Keratinocyte (primary cell): ENCODE measurements around the gene ITGA7. TPM values are rescaled to one million over a fixed set of nuclear protein-coding genes. Genes with fewer than 3 reads are reported as not detected.

Source experiments
- DNase-seq: peaks from one replicate; pipeline ENCODE4 v3.0.0-alpha.2; 2011; ENCODE audit warnings: low read depth, missing footprints, low spot score
- FAIRE-seq: peaks from 2 replicates; lab custom pipeline; 2011; peaks lifted over from hg19 to GRCh38; lab: Jason Lieb, UNC
- H2AFZ ChIP-seq: 2 replicates; pipeline ENCODE4 v1.6.0; 2012; ENCODE audit warnings: low read length, control low read depth, inconsistent platforms; ENCODE audit not compliant: control insufficient read depth
- H3K27ac ChIP-seq: 2 replicates; pipeline ENCODE4 v1.5.1; 2011; ENCODE audit warnings: low read length; ENCODE audit not compliant: control insufficient read depth, insufficient read depth
- H3K27me3 ChIP-seq: 3 replicates; pipeline ENCODE4 v1.6.0; 2011; ENCODE audit warnings: low read length; ENCODE audit not compliant: control insufficient read depth, insufficient read depth; ENCODE audit errors: extremely low read depth
- H3K36me3 ChIP-seq, 2 experiments: 2 replicates in 1 of 2; 3 replicates in 1 of 2; pipeline ENCODE4 v1.5.1; 2011; ENCODE audit warnings: low read length in 2 of 2, mild to moderate bottlenecking in 1 of 2; ENCODE audit not compliant: control insufficient read depth in 2 of 2, insufficient read depth in 2 of 2; ENCODE audit errors: extremely low read depth in 1 of 2
- H3K4me1 ChIP-seq: 3 replicates; pipeline ENCODE4 v1.5.1; 2011; ENCODE audit warnings: low read length; ENCODE audit not compliant: control insufficient read depth, insufficient read depth; ENCODE audit errors: extremely low read depth
- H3K4me2 ChIP-seq: 3 replicates; pipeline ENCODE4 v1.6.0; 2011; ENCODE audit warnings: low read depth, low read length; ENCODE audit not compliant: control insufficient read depth, insufficient read depth; ENCODE audit errors: extremely low read depth
- H3K4me3 ChIP-seq, 3 experiments: fragments of 200-600 bp in 1 of 3; sonication (generic) in 1 of 3; 2 replicates in 2 of 3; 3 replicates in 1 of 3; pipeline ENCODE4 v1.5.1; 2011 to 2016; ENCODE audit warnings: low read length in 3 of 3, mild to moderate bottlenecking in 3 of 3, control low read depth in 2 of 3, inconsistent platforms in 1 of 3, low read depth in 1 of 3, mixed read lengths in 1 of 3, mixed run types in 1 of 3, moderate library complexity in 1 of 3; ENCODE audit not compliant: control insufficient read depth in 2 of 3, insufficient read depth in 2 of 3; ENCODE audit errors: extremely low read depth in 1 of 3
- H3K79me2 ChIP-seq: 2 replicates; pipeline ENCODE4 v1.6.0; 2012; ENCODE audit warnings: low read length; ENCODE audit not compliant: control insufficient read depth, insufficient read depth
- H3K9ac ChIP-seq: 3 replicates; pipeline ENCODE4 v1.6.0; 2011; ENCODE audit warnings: low read length; ENCODE audit not compliant: control insufficient read depth, insufficient read depth; ENCODE audit errors: extremely low read depth
- H3K9me1 ChIP-seq: 3 replicates; pipeline ENCODE4 v1.6.0; 2011; ENCODE audit warnings: low read length; ENCODE audit not compliant: control insufficient read depth, insufficient read depth; ENCODE audit errors: extremely low read depth
- H3K9me3 ChIP-seq: 2 replicates; pipeline ENCODE4 v1.5.1; 2012; ENCODE audit warnings: low read depth, low read length; ENCODE audit not compliant: control insufficient read depth
- H4K20me1 ChIP-seq: 3 replicates; pipeline ENCODE4 v1.6.0; 2011; ENCODE audit warnings: low read length; ENCODE audit not compliant: control insufficient read depth, insufficient read depth; ENCODE audit errors: extremely low read depth
- EZH2 ChIP-seq: IDR thresholded peaks from one replicate; pipeline ENCODE4 v1.6.1; 2012; ENCODE audit warnings: inconsistent platforms, mild to moderate bottlenecking, low read length, moderate library complexity
- dilution Hi-C: fragments of 300-500 bp; cut with MboI; formaldehyde crosslinking; loops from one replicate; pipeline ENCODE4 v1.7.0; 2020; ENCODE audit warnings: low sequenced_read_pairs; ENCODE audit not compliant: extremely low pct_ligation_motif_present
- polyA plus RNA-seq, 5 experiments: library from polyadenylated mRNA; depleted of rRNA in 3 of 5; stranded (reverse) in 3 of 5; stranded (forward) in 1 of 5; unstranded in 1 of 5; fragments of >200 nt; gene quantifications; 1 replicate in 1 of 5; 2 replicates in 3 of 5; 3 replicates in 1 of 5; pipeline versions ENCODE4 v1.2.1 to v1.2.3, GENCODE V29; 2011 to 2012; ENCODE audit warnings: missing spikeins in 2 of 5, low read depth in 1 of 5, low replicate concordance in 1 of 5
- TF ChIP-seq, protein P1 (sequence below), 3 experiments: IDR thresholded peaks in 1 of 3; conservative IDR thresholded peaks in 1 of 3; optimal IDR thresholded peaks in 1 of 3; 2 replicates in 2 of 3; 3 replicates in 1 of 3; pipeline versions ENCODE3 to v1.5.1; 2011; ENCODE audit warnings: low read length in 3 of 3, mild to moderate bottlenecking in 3 of 3, moderate library complexity in 2 of 3, control low read depth in 1 of 3, inconsistent platforms in 1 of 3; ENCODE audit not compliant: insufficient read depth in 2 of 3; ENCODE audit errors: extremely low read depth in 1 of 3

ITGA7 gene
- polyA plus RNA-seq, 1 donor (not counting 4 experiments of a cell fraction or from before 2014, with no cell fraction given), result 0.04 TPM

DNA sequence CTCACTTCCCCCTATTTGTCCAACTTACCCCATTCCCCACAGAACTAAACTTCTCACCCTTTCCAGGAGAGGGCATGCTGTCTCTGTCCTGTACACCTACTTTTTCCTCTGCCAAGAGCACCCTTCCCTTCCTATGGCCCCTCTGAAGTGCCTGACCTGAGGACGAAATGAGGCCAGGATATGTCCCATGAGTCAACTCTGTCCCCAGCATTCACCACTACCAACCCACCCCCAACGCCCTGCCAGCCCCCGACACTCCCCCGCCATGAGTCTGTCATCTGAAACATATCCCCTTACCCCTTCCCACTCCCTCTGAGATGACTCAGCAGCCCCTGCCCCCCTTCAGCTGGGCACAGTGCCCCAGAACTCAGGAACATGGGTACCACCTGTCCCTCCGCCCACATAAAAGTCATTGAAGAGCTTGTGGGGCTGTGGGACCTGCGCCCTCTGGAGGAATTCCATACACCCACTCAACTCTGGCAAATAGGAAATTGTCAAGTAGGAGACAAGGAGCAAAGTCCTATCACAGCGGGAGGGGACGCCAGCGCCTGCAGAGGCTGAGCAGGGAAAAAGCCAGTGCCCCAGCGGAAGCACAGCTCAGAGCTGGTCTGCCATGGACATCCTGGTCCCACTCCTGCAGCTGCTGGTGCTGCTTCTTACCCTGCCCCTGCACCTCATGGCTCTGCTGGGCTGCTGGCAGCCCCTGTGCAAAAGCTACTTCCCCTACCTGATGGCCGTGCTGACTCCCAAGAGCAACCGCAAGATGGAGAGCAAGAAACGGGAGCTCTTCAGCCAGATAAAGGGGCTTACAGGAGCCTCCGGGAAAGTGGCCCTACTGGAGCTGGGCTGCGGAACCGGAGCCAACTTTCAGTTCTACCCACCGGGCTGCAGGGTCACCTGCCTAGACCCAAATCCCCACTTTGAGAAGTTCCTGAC, 26.3 kb downstream of the ITGA7 start:
- DNase-seq, result no peak
- no peak overlapping the region for H3K9ac ChIP-seq
- dilution Hi-C loops, result no loop called here
- no peak for TF ChIP-seq EZH2
- TF ChIP-seq, protein P1, sequence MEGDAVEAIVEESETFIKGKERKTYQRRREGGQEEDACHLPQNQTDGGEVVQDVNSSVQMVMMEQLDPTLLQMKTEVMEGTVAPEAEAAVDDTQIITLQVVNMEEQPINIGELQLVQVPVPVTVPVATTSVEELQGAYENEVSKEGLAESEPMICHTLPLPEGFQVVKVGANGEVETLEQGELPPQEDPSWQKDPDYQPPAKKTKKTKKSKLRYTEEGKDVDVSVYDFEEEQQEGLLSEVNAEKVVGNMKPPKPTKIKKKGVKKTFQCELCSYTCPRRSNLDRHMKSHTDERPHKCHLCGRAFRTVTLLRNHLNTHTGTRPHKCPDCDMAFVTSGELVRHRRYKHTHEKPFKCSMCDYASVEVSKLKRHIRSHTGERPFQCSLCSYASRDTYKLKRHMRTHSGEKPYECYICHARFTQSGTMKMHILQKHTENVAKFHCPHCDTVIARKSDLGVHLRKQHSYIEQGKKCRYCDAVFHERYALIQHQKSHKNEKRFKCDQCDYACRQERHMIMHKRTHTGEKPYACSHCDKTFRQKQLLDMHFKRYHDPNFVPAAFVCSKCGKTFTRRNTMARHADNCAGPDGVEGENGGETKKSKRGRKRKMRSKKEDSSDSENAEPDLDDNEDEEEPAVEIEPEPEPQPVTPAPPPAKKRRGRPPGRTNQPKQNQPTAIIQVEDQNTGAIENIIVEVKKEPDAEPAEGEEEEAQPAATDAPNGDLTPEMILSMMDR (optimal IDR thresholded peaks at IDR 0.05 in 1 of 3, IDR thresholded peaks at IDR 0.05 in 1 of 3, conservative IDR thresholded peaks at IDR 0.05 in 1 of 3; ENCODE audit: extremely low read depth in 1 of 3, insufficient read depth in 2 of 3, low read length in 3 of 3), result peak; percentile 11 to 68 (median 33)
- H3K4me3 ChIP-seq, result no peak overlapping the region
- FAIRE-seq, result no peak
- H3K4me1 ChIP-seq, result no peaks in the 10 kb centered on the region
- no peak overlapping the region for H3K27ac ChIP-seq
- H4K20me1 ChIP-seq, result no peaks in the 10 kb centered on the region
- no peaks in the 10 kb centered on the region for H3K9me3 ChIP-seq
- no peak overlapping the region for H3K4me2 ChIP-seq
- H3K9me1 ChIP-seq, result no peaks in the 10 kb centered on the region
- H3K36me3 ChIP-seq, result no peaks in the 10 kb centered on the region
- no peaks in the 10 kb centered on the region for H3K79me2 ChIP-seq
- peaks cover 12% of the 10 kb centered on the region for H3K27me3 ChIP-seq
- no peak overlapping the region for H2AFZ ChIP-seq

DNA sequence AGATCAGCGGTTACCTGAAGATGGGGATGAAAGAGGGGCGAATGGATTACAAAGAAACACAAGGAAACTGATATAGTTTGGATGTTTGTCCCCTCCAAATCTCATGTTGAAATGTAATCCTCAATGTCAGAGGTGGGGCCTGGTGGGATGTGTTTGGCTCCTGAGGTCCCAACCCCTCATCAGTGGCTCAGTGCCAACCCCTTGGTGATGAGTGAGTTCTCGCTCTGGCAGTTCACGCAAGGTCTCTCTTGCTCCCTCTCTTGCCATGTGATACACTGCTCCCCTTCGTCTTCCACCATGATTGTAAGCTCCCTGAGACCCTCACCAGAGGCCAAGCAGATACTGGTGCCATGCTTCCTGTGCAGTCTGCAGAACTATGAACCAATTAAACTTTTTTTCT, 28.0 kb downstream of the ITGA7 start:
- DNase-seq (no peak), FAIRE-seq (no peak)
- TF ChIP-seq EZH2, result no peak
- TF ChIP-seq, protein P1 (optimal IDR thresholded peaks at IDR 0.05 in 1 of 3, IDR thresholded peaks at IDR 0.05 in 1 of 3, conservative IDR thresholded peaks at IDR 0.05 in 1 of 3; ENCODE audit: extremely low read depth in 1 of 3, insufficient read depth in 2 of 3, low read length in 3 of 3), result no peak
- Histone ChIP-seq H3K9ac (no peak overlapping the region), H3K27me3 (peaks cover 12% of the 10 kb centered on the region), H3K4me3 (no peak overlapping the region), H3K4me2 (no peak overlapping the region), H3K27ac (no peak overlapping the region), H3K79me2 (no peaks in the 10 kb centered on the region), H3K9me3 (no peaks in the 10 kb centered on the region), H4K20me1 (no peaks in the 10 kb centered on the region), H3K4me1 (no peaks in the 10 kb centered on the region), H2AFZ (no peak overlapping the region), H3K36me3 (no peaks in the 10 kb centered on the region), H3K9me1 (no peaks in the 10 kb centered on the region)
- dilution Hi-C loops, result no loop called here
